Lung microvascular endothelial cell (primary cell): ENCODE results near the gene DNAJB12. TPM values are rescaled to one million over a fixed set of nuclear protein-coding genes. Genes with fewer than 3 reads are reported as not detected.
"Not testable (repeated sequence)": the region's sequence is repeated elsewhere in the genome, so short reads cannot be mapped to it uniquely, and the experiment has no call there.

Source experiments
- DNase-seq, 2 donors: peaks; one replicate each; pipeline versions ENCODE4 v3.0.0 to v3.0.0-alpha.2; 2010; ENCODE audit warnings: low read depth in 2 of 2
- total RNA-seq: library from RNA; depleted of rRNA; stranded (reverse); fragments of >200 nt; gene quantifications from 2 replicates; pipeline ENCODE4 v1.2.1, GENCODE V29; 2014

Gene DNAJB12
- total RNA-seq, 1 donor from 2014 or later, result 21.6 TPM

DNA sequence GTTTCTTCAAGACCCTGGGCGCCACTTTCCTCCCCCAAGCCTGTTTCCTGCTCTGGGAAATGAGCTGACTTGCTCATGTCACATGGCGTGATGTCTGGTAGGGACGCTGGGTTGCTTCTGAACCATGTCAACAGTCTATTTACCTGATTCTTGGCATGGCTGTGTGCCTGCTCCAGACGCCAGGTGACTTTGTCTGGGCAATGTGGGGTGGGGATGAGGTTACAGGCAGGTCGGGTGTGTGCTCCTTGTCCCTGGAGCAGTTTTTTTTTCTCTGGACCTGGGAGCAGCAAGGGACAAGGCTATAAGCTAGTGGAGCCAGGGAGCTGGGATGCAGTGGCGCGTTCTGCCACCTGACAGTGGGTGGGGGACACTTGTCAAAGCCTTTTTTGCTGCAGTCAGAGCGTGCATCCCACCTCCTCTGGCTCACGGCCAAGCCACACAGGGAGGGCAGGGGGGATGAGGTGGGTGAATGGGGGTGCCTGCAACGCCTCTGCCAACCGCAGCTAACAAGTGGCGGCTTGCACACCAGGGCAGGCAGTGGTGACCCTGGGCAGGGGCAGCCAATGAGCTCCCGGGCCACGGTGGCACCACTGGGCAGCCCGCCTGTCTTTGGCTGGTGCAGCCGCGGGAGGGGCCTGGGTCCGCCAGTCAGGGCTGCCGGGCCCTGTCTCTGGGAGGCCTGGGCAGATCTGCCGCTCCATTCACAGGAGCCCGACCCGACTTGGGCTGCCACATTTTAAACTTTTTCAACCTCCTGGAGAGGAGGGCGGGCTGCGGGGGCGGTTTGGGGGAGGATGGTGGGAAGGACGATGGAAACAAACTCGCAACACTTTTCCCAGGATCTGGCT is 22.9 kb downstream of the DNAJB12 start:
- peak; percentile 81 to 84 for DNase-seq

DNA sequence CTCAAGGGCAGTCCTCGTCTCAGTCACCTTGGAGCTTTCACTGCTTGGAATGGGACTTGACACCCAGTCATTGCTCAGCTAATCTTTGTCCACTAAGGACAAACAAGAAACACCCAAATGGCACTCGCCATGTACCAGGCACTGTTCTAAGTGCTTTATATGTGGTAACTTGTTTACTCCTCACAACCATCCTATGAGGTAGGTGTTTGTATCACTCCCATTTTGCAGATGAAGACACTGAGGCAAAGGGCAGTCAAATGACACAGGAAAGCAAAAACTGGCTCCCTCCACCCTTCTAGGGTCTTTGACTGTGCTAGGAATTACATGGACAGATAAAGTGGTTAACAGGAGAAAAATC is 24.7 kb downstream of the DNAJB12 start:
- no peak for DNase-seq

DNA sequence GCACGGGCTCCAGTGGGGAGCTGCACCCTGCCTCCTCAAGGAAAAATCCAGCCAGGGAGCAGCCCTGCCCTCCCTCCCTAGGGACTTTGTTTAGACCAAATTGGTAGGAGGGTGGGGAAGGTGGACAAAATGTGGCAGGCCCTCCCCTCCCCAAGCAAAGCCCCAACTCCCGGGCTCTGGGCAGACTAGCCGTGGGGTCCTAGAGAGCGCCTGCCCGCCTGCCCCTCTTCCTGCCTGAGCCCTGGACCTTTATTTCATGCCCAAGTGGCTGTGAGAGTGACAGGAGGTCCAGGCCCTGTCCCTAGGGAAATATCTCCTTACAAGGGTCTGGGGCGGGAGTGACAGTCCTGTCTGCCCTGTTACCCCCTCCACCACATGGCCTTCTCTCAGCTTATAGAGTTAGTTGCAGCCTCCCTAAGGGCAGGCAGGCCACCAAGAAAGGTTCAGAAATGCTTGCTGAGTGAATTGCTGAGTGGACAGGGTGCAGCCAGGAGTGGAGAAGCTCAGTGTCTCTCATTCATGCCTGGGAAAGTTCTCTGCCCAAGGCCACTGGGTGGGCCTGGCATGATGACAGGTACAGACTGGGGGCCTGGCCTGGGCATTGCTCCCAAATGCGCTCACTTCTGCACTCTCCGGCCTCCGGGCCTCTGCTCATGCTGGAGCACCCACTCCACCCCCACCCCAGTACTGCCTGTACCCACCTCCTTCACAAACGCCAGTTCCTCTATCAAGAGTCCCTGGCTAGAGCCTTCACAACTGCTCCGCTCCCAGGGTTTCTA is 25.2 kb downstream of the DNAJB12 start:
- DNase-seq, result no peak

DNA sequence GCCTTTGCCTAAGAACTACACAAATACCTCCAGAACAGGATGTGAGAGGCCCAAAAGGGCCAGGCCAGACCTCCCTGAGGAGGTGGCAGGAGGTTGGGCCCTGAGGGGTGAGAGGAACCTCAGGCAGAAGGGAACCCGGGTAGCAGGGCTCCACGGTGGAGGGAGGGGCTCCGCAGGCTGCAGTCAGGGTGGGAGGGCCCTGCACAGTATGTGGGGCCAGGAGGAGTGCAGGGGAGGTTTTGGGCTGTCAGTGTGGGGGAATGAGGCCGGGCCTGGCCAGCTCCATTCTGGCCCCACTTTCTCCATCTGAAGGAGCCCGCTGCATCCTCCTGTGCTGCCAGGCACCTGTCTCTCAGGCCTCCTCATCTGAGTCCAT is 25.9 kb downstream of the DNAJB12 start:
- no peak for DNase-seq

DNA sequence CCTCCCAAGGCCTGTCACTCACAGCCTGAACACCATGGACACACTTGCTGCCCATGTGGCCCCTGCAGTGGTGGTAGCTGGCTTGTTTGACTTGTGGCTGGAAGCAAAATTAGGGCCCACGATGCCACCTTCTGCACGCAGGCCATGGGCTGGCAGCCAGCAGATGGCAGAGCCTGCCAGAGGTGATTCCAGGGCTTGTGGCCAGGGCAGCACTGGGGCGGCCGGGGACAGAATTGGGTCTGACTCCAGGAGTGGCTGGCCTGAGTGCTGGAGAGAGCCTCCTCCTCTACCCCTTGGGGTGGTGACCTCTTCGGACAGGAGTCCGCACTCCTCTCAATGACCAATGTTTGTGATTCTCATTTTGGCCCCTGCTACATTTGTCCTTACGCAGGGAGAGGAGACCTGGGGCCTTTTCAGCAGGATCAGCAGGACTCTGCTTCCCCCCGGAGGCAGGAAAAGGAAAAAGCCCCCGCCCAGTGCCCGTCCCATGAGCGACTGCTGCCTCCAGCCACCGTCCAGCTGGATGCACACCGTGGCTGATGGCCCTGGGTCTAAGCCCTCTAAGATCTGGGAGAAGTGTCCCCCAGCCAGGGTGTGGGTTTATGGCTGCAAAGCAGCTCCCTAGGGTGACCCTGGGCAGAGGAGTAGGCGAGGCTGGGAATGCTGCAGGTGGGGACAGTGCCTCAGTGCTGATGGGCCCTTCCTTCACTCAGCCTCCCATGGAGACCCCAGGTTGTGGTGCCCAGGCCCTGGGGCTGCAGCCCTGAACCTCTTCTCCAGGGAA is 26.5 kb downstream of the DNAJB12 start:
- DNase-seq, result peak; percentile 76 to 83

DNA sequence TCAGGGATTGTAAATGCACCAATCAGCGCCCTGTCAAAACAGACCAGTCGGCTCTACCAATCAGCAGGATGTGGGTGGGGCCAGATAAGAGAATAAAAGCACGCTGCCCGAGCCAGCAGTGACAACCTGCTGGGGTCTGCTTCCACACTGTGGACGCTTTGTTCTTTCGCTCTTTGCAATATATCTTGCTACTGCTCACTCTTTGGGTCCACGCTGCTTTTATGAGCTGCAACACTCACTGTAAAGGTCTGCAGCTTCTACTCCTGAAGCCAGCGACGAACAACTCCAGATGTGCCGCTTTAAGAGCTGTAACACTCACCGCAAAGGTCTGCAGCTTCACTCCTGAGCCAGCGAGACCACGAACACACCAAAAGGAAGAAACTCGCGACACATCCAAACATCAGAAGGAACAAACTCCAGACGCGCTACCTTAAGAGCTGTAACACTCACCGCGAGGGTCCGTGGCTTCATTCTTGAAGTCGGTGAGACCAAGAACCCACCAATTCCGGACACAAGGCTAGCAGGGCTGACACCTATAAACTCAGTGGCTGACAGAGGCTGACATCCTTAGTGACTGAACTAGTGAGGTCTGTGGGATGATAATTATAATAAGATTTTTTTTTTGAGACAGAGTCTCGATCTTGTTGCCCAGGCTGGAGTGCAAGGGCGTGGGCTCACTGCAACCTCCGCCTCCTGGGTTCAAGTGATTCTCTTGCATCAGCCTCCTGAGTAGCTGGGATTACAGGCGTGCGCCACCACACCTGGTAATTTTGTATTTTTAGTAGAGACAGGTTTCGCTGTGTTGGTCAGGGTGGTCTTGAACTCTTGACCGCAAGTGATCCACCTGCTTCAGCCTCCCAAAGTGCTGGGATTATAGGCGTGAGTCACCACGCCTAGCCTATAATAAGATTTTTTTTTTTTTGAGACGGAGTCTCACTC is 27.8 kb downstream of the DNAJB12 start:
- DNase-seq, result not testable (repeated sequence)

DNA sequence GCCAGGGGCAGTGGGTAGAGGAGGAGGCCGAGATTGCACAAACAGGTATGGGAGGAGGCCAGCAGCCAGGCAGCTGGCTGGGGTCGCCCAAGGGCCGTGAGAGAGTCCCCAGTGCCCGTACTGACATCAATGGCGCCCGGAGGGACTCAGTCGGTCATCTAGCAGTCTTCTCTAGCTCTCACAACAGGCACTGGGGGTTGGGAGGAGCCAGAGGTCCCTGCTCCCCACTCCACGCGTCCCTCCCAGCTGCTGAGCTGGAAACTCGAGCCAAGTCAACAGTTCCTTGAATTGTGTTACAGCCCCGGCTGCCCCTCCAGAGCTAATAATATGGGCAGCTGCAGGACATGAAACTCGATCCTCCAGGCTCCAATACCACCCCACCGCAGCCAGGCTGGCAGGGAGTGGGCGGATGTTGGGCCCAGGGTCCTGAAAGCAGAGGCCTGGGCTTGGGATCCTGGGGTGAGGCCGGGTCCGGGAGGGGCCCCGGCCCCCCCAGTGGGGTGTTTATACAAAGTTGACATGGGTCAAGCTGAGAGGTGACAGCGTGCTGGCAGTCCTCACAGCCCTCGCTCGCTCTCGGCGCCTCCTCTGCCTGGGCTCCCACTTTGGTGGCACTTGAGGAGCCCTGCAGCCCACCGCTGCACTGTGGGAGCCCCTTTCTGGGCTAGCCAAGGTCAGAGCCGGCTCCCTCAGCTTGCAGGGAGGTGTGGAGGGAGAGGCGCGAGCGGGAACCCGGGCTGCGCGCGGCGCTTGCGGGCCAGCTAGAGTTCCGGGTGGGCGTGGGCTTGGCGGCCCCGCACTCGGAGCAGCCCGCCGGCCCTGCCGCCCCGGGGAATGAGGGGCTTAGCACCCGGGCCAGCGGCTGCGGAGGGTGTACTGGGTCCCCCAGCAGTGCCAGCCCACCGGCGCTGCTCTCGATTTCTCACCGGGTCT is 29.2 kb downstream of the DNAJB12 start:
- peak; percentile 63 to 92 for DNase-seq

DNA sequence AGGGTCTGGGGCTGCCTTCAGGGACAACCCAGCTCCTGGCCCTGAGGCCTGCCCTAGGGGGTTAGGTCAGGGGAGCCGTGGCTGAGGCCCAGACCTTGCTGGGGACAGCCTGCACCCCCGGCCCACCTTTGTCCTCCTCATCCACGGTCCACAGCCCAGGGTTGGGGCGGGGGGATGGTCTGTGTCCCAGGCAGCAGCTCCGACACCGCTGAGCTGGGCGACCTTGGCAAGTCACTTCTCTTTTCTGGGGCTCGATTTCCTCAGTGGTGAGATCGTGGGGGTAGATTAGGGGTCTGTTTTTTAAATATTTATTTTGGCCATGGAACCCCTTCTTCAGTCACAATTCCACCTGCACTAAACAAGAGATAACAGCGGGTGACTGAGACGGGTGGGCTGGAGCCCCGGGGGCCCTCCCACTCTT is 30.9 kb downstream of the DNAJB12 start:
- no peak for DNase-seq

DNA sequence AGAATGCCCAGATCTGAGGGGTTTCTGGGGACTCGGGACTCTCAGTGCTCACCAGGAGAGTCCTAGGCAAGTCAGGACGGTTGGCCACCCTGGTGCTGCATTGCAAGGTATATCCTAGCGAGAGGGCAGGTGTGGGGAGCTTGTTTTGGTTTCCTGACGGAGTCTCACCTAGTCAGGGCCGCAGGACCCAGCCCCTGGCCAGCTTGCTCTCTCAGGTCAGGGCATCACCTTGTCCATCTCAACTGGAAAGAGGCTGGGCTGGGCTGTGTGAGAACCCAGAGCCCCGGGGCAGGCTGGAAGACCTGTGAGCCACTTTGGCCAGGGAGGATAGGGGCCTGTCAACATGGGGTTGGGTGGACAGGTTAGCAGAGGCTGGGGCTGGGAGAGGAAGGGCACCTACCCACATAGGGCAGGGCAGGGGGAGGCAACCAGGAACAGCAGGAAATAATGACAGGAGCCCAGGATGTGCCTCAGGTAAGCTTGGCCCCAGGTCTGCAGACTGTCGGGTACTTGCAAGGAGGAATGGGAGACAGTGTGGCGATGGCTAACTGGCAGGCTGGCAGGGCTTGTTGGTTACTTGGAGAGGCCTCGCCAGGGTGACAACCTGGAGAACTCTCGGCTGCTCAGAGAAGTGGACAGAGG is 31.5 kb downstream of the DNAJB12 start:
- no peak for DNase-seq

DNA sequence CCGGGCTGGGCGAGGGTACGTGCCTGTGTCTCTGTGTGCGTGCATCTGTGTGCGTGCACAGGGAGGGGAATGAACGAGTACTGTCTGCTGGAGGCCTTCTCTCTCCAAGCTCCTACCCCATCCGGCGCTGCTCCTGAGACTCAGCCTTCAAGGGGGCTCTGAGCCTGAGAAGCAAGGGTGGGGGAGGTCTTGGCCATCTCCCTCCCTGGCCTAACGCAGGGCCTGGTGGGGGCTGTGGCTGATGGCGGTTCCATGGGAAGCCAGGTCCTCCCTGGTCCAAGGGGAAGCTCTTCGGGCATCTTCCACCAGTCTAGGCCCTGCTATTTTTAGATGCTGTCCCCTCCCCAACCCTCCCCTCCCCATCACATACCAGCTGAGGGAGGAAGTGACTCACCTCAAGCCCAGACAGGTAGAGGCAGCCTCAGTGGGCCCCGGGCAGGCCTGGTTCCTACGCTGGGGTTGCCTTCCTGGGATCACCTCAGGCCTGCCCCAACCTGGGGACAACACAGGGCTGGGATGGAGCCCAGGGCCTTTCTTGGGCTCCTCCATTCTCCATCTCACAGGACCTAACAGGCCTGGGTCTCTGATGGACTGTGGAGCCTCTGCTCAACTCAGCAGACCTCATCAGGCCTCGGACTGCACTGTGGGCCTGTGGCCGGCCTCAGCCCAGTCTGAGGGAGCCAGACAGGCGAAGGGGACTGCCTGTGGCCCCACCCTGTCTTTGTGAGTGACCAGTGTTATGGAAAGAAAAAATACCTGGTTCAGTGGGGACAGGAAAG is 32.2 kb downstream of the DNAJB12 start:
- peak in 1 of 2 donors; percentile 51 for DNase-seq

DNA sequence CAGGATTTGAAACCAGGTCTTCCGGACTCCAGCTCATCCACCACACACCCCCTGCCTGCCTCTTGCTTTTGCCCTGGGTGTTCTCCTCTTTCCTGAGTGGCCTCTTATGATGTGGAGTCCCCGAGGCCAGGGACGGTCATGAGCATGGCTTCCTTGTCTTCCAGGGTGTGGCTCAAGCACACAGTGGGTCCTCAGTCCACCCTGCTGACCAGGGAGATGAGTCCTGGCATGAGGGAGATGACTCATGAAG is 32.8 kb downstream of the DNAJB12 start:
- no peak for DNase-seq

DNA sequence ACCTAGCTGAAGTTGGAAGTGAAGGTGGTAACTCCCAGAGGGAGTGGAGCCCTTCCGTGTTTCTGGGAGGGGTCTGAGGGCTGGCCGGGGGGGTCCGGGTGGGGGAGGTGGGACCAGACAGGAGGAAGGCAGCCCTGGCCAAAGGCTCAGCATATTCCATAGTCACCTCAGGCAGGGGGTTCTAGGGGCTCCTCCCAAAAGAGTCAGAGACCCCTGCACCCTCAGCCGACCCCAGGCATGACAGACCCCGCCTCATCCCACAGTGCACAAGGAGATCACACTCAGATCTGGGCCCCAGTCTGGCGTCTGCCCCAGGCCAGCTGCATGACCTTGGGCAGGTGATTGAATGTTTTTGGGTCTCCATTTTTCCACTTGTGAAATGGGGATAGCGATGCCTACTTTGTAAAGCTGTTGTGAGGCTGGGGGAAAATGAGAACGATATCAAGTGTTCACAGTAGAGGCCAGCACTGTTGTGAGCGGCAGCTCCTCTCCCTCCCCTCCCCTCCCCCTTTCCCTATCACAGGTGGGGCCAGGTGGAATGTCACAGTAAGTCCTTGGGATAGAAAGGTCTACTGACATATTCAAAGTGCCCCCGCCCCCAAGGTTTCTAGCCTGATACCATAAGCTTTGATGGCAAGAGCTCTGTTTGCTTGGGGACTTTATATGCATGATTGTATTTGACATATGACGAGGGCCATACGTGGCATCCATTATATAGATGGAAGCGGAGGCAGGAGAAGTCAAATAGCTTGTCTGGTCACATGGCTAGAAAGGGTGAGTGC is 33.3 kb downstream of the DNAJB12 start:
- DNase-seq, result no peak

DNA sequence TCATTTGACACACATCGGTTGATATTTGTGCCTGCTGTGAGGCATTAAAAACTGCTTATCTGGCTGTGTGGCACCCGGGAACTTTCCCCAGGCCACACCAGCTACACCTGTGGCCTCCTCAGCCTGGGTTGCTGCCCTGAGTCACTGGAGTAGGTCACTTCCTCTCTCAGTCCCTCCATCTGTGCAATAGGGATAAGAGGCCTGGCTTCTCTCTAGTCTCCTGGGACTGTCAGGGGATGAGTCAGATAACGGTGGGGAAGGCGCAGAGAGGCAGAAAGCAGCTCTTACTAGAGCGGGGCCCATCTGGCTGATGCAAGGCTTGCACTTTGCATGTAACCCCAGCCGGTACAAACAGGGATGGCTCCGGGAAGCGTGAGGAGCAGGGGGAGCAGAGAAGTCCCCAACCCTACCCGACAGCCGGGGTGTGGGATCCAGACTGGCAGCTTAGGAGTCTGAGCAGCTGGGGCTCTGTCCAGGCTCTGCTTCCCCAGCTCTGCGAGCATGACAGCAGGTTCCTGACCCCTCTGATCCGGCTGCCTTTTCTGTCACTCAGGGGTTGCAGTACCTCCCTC is 34.0 kb downstream of the DNAJB12 start:
- DNase-seq, result peak; percentile 64 to 93

DNA sequence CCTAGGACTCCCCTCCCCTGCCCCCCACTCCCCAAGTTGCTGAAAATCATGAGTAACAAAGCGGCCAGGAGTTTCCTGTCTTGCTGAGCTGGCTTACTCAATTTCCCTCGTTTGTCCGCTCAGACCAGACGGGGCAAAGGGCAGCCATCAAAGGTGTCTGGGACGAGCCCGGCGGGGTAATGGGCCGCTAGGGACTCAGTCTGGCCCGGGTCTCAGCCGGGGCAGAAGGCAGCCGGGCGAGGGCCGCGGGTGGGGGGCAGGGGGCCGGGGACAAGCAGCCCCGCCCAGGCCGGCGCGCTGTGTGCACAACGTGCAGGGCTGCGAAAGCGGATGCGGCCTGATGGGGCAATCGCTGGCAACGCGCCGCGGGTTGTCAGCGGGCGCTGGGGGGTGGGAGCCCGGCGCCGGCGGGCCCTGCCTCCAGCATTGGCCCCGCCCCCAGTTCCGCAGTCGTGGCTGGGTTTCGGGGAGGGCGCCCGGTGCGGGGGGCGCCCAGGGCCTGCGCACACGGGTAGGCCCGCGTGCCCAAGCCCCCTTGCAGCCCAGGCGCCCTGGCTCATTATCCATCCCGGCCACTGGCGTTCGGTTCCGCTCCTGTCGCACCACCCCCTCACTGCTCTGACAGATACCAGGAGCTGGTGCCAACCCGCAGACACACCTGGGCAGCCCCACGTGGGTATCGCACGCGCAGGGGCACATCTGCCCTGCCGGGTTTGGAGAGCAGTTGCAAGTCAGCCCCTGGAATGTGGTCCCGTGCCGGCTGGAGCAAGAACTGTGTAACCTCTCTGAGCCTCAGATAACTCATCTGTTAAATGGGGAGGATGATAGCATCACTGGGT is 35.1 kb downstream of the DNAJB12 start:
- peak; percentile 92 to 97 for DNase-seq

DNA sequence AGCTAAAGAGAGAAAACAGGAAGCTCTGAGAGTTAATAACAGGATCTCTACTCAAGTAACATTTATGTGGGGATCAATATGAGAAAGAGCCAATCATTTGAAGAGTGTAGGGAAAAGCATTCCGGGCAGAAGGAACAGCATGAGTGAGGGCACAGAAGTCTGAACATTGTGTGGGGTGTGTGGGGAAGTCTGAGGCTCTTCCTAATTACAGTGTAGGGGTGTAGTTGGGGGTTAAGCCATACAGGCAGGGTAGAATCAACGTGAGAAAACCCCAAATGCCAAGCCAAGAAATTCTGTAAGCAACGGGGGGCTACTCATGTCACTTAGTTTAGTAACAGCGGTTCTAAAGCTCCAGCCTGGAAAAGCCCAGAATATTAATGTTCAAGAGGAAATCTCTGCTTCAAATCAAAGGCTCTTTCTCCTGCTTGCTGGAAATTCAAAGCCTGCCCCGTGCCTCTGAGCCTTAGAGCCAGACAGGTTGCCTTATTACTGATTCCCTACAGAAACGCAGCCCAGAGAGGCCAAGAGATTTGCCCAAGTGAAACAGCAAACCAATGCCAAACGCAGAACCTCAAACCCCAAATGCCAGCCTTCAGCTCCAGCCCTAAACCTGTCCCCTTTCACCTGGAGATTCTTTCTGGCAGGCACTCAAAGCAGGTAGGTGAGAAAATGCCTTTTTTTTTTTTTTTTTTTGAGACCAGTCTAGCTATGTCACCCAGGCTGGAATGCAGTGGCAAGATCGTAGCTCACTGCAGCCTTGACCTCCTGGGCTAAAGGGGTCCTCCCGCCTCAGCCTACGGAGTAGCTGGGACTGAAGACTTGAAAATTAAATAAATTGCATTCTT is 36.1 kb downstream of the DNAJB12 start:
- DNase-seq, result peak in 1 of 2 donors; percentile 44
